NK-92 (cell line): Measurements from ENCODE around the gene PWWP2B.
"Not testable (repeated sequence)": the region's sequence is repeated elsewhere in the genome, so short reads cannot be mapped to it uniquely, and the experiment has no call there.

Source experiments
- DNase-seq: peaks from one replicate; lab custom pipeline; 2025; ENCODE audit not compliant: unreplicated experiment; lab: John Stamatoyannopoulos, UW

Gene PWWP2B

GRCh38 chr10:132430861-132431271 lies 33.9 kb downstream of the PWWP2B start:
- DNase-seq = no peak

GRCh38 chr10:132431537-132432175 lies 34.7 kb downstream of the PWWP2B start:
- DNase-seq = no peak

GRCh38 chr10:132432176-132432540 lies 35.2 kb downstream of the PWWP2B start:
- DNase-seq = no peak

GRCh38 chr10:132433671-132434340 lies 36.8 kb downstream of the PWWP2B start:
- DNase-seq = no peak

GRCh38 chr10:132434405-132435005 lies 37.5 kb downstream of the PWWP2B start:
- DNase-seq = no peak

GRCh38 chr10:132435320-132435719 lies 38.3 kb downstream of the PWWP2B start:
- DNase-seq = not testable (repeated sequence)

GRCh38 chr10:132436096-132436495 lies 39.1 kb downstream of the PWWP2B start:
- not testable (repeated sequence) for DNase-seq

GRCh38 chr10:132436861-132437410 lies 39.9 kb downstream of the PWWP2B start:
- DNase-seq = no peak

- DNase-seq = no peak
These were observed 40.5 kb downstream of the PWWP2B start for GRCh38 chr10:132437541-132437950.

GRCh38 chr10:132438091-132439024 lies 41.4 kb downstream of the PWWP2B start:
- no peak for DNase-seq

GRCh38 chr10:132439025-132439388 lies 42.0 kb downstream of the PWWP2B start:
- no peak for DNase-seq

GRCh38 chr10:132439424-132440163 lies 42.6 kb downstream of the PWWP2B start:
- DNase-seq = no peak

GRCh38 chr10:132440791-132441565 lies 44.0 kb downstream of the PWWP2B start:
- DNase-seq = no peak

- DNase-seq = no peak
These were observed 45.0 kb downstream of the PWWP2B start for GRCh38 chr10:132441818-132442524.

GRCh38 chr10:132442636-132443035 lies 45.6 kb downstream of the PWWP2B start:
- no peak for DNase-seq

- DNase-seq = no peak
These were observed 46.6 kb downstream of the PWWP2B start for GRCh38 chr10:132443605-132443982.

GRCh38 chr10:132443983-132444876 lies 47.2 kb downstream of the PWWP2B start:
- no peak for DNase-seq

GRCh38 chr10:132444877-132445351 lies 47.9 kb downstream of the PWWP2B start:
- no peak for DNase-seq
